DOHH2 (cell line): ENCODE results near the gene SLC2A4.

Experiments
- CTCF ChIP-seq: fragments of 200-600 bp; sonication (generic); IDR thresholded peaks from one replicate; pipeline ENCODE4 v1.5.1; 2014; ENCODE audit warnings: antibody characterized with exemption, mild to moderate bottlenecking, low read depth, low read length; ENCODE audit not compliant: poor library complexity, severe bottlenecking
- EZH2phosphoT487 ChIP-seq: fragments of 200-600 bp; sonication (generic); IDR thresholded peaks from 2 replicates; pipeline ENCODE4 v1.6.1; 2017; ENCODE audit warnings: borderline replicate concordance, mild to moderate bottlenecking, antibody characterized with exemption, low read length, moderate library complexity, mixed read lengths

DNA sequence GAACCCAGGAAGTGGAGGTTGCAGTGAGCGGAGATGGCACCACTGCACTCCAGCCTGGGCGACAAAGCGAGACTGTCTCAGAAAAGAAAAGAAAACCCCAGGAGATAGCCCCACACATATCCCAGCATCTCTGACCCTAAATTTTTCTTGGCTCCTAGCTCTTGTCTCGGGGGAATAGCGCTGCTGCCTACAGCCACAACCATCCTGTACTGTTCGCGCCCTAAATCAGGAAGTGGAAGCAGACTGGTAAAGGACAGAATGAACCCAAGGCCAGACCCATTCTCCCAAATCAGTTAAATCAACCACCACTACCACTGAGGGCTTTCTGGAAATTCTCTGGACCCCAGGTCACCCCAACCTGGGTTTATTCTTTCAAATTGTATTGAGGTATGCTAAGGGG lies 31.7 kb upstream of the SLC2A4 start:
- TF ChIP-seq CTCF (no peak), EZH2phosphoT487 (no peak)
